Right lobe of liver (tissue), 6 donors: ENCODE measurements around the gene NETO2. TPM values are rescaled to one million over a fixed set of nuclear protein-coding genes. Genes with fewer than 3 reads are reported as not detected.
"Not testable (repeated sequence)": the region's sequence is repeated elsewhere in the genome, so short reads cannot be mapped to it uniquely, and the experiment has no call there.

Experiments used
- ATAC-seq, 4 donors: fragments of 200-7000 bp; cut with Tn5 transposase; one replicate each; pipeline ENCODE4 v1.9.1; 2020; ENCODE audit warnings: mild to moderate bottlenecking in 4 of 4, moderate library complexity in 4 of 4
- DNase-seq, 3 donors: peaks; one replicate each; pipeline ENCODE4 v3.0.0-alpha.2; 2020
- H3K27ac ChIP-seq, 3 donors: fragments of 200-600 bp; one replicate each; pipeline ENCODE4 v1.8.0; 2022
- H3K27me3 ChIP-seq, 2 donors: fragments of 200-600 bp; one replicate each; pipeline ENCODE4 v1.8.0; 2022
- H3K36me3 ChIP-seq, 4 donors: fragments of 200-600 bp; sonication (generic) in 1 of 4; one replicate each; pipeline versions ENCODE4 v1.5.1 to v1.8.0; 2017 to 2022; ENCODE audit warnings: control low read depth in 1 of 4
- H3K4me1 ChIP-seq, 4 donors: fragments of 200-600 bp; sonication (generic) in 1 of 4; one replicate each; pipeline versions ENCODE4 v1.5.1 to v1.8.0; 2017 to 2022; ENCODE audit warnings: control low read depth in 1 of 4
- H3K4me3 ChIP-seq, 3 donors: fragments of 200-600 bp; one replicate each; pipeline ENCODE4 v1.8.0; 2022
- H3K9me3 ChIP-seq, 4 donors: fragments of 200-600 bp; sonication (generic) in 1 of 4; one replicate each; pipeline versions ENCODE4 v1.5.1 to v1.8.0; 2017 to 2022; ENCODE audit warnings: control low read depth in 1 of 4
- POLR2A ChIP-seq: fragments of 450-650 bp; IDR thresholded peaks from one replicate; pipeline ENCODE4 v1.6.1; 2017; ENCODE audit warnings: antibody characterized with exemption, mild to moderate bottlenecking
- WGBS: methylation state at CpG from one replicate; pipeline ENCODE4 v1.1.6; 2018; ENCODE audit warnings: low coverage, low lambda C conversion rate; ENCODE audit not compliant: insufficient coverage; ENCODE audit errors: missing lambda C conversion rate; 5-methylcytosine and 5-hydroxymethylcytosine counted together
- intact Hi-C, 2 donors: fragments of 100-400 bp; cut with DNase I; formaldehyde crosslinking; loops; one replicate each; pipeline versions ENCODE4 v1.11.2 to v1.14.1; 2022
- total RNA-seq, 6 experiments: library from RNA; depleted of rRNA in 2 of 6; stranded (reverse); fragments of >200 nt in 2 of 6; fragmentation: NEBNext Ultra II Directional in 3 of 6; extraction: Animal tissue kit (Norgen Biotek cat#: 25700) in 3 of 6; gene quantifications; one replicate each; pipeline versions ENCODE4 v1.1.0 to v1.2.4, GENCODE V29; 2016 to 2023
- TF ChIP-seq, protein P1 (sequence below), 4 donors: fragments of 200-600 bp in 3 of 4; fragments of 450-650 bp in 1 of 4; IDR thresholded peaks; one replicate each; pipeline versions ENCODE4 v1.5.1 to v1.8.0; 2016 to 2022; ENCODE audit warnings: antibody characterized with exemption in 4 of 4, mild to moderate bottlenecking in 2 of 4
- donor health status: DM: no; HTN: yes; CAD: no.
- donor health status: DM: no; HTN: no; CAD: no.
- donor health status: DM: no; HTN: no; CAD: no.
- donor health status: DM: no; HTN: yes; CAD: no.
- donor health status: DM: no; HTN: yes; CAD: no.

NETO2 gene
- total RNA-seq, 6 experiments from 2014 or later = 0.29 to 1.6 (median 0.66) TPM

DNA sequence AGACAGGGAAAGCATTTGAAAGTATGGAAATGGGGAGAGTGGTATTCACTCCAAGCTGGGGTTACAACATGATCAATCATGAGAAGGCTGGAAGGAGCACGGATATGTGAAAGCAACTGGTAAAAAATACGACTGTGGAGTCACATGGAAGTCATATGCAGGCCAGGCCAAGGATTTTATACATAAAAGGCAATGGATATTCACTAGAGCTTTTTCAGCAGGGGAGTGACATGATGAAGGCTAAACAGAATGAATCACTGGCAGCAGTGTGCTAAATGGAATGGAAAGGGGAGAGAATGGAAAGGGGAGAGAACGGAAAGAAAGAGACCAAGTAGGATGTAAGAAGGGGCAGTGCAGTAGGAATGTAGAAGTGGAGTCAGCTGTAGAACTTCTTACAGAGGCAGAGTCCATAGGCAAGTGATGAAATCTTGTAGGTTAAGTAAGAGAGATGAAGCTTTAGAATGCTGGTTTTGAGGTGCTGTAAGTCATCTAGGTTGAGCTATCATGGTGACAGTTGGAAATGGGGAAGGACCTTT, 13.0 kb upstream of the NETO2 start:
- DNase-seq (no peak), ATAC-seq (no peak)
- WGBS = 89% methylated on average over 3 of the region's 3 CpGs
- H3K27me3 ChIP-seq = no peaks in the 10 kb centered on the region
- intact Hi-C loops = no loop called here
- no peaks in the 10 kb centered on the region for H3K9me3 ChIP-seq
- H3K4me1 ChIP-seq = no peaks in the 10 kb centered on the region
- no peak overlapping the region for H3K4me3 ChIP-seq
- H3K27ac ChIP-seq = no peak overlapping the region
- TF ChIP-seq, protein P1, sequence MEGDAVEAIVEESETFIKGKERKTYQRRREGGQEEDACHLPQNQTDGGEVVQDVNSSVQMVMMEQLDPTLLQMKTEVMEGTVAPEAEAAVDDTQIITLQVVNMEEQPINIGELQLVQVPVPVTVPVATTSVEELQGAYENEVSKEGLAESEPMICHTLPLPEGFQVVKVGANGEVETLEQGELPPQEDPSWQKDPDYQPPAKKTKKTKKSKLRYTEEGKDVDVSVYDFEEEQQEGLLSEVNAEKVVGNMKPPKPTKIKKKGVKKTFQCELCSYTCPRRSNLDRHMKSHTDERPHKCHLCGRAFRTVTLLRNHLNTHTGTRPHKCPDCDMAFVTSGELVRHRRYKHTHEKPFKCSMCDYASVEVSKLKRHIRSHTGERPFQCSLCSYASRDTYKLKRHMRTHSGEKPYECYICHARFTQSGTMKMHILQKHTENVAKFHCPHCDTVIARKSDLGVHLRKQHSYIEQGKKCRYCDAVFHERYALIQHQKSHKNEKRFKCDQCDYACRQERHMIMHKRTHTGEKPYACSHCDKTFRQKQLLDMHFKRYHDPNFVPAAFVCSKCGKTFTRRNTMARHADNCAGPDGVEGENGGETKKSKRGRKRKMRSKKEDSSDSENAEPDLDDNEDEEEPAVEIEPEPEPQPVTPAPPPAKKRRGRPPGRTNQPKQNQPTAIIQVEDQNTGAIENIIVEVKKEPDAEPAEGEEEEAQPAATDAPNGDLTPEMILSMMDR (IDR thresholded peaks at IDR 0.05) = no peak
- no peak for TF ChIP-seq POLR2A
- no peaks in the 10 kb centered on the region for H3K36me3 ChIP-seq

DNA sequence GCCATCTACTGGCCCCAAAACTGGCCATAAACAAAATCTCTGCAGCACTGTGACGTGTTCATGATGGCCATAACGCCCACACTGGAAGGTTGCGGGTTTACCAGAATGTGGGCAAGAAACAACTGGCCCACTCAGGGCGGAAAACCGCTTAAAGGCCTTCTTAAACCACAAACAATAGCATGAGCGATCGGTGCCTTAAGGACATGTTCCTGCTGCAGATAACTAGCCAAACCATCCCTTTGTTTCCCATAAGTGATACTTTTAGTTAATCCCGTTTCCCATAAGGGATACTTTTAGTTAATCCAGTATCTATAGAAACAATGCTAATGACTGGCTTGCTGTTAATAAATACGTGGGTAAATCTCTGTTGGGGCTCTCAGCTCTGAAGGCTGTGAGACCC, 8.8 kb upstream of the NETO2 start:
- DNase-seq, ATAC-seq, H3K36me3 ChIP-seq, H3K9me3 ChIP-seq, H3K4me3 ChIP-seq, H3K4me1 ChIP-seq, H3K27ac ChIP-seq, H3K27me3 ChIP-seq, intact Hi-C loops: not testable (repeated sequence)
- WGBS = 97% methylated on average over 9 of the region's 9 CpGs

DNA sequence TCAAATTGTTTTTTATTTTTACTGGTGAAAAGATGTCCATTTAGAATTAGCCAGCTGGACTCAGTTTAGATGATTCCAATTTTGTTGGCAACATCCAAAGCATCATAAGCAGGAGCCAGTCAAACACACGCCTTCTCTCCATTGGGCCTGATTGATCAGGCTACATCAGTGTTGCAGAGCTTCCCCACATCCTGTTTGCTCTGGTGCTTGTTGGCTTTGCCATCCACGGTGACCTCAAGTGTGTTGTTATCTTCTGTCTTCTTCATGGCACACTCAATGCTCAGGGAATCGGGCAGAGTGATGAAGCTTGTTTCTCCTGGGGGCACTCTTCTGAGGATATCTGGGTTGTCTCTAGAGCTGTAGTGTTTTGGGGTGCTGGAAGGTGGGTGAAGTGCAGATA, 6.3 kb upstream of the NETO2 start:
- H3K27ac ChIP-seq = no peak overlapping the region
- H3K27me3 ChIP-seq = no peaks in the 10 kb centered on the region

GRCh38 chr16:47144559-47144877, 773 bp upstream of the NETO2 start:
- ATAC-seq (peak; percentile 2 to 19 (median 3)), DNase-seq (no peak)
- intact Hi-C loops = loop anchor here in 1 of 2 donors (10.0 kb wide), 1 partner anchor 1010 kb away; the partner anchor contains the start of gene ABCC12
- Histone ChIP-seq H3K4me3 (peak overlapping the region in 2 of 3 donors; percentile 24 to 53), H3K36me3 (no peaks in the 10 kb centered on the region), H3K9me3 (no peaks in the 10 kb centered on the region), H3K4me1 (peaks cover 0 to 12% (median 3%) of the 10 kb centered on the region in 4 donors), H3K27ac (no peak overlapping the region), H3K27me3 (no peaks in the 10 kb centered on the region)
- WGBS = 10% methylated on average over 10 of the region's 10 CpGs
- TF ChIP-seq, protein P1 (IDR thresholded peaks at IDR 0.05) = no peak
- no peak for TF ChIP-seq POLR2A

More for the DNA sequence above, 6.3 kb upstream of the NETO2 start:
- Histone ChIP-seq H3K36me3 (no peaks in the 10 kb centered on the region), H3K4me1 (no peaks in the 10 kb centered on the region), H3K4me3 (no peak overlapping the region), H3K9me3 (no peaks in the 10 kb centered on the region)
- ATAC-seq (no peak), DNase-seq (no peak)
- no peak for TF ChIP-seq POLR2A
- TF ChIP-seq, protein P1 (IDR thresholded peaks at IDR 0.05) = no peak
- 97% methylated on average over 3 of the region's 3 CpGs for WGBS
- intact Hi-C loops = no loop called here

DNA sequence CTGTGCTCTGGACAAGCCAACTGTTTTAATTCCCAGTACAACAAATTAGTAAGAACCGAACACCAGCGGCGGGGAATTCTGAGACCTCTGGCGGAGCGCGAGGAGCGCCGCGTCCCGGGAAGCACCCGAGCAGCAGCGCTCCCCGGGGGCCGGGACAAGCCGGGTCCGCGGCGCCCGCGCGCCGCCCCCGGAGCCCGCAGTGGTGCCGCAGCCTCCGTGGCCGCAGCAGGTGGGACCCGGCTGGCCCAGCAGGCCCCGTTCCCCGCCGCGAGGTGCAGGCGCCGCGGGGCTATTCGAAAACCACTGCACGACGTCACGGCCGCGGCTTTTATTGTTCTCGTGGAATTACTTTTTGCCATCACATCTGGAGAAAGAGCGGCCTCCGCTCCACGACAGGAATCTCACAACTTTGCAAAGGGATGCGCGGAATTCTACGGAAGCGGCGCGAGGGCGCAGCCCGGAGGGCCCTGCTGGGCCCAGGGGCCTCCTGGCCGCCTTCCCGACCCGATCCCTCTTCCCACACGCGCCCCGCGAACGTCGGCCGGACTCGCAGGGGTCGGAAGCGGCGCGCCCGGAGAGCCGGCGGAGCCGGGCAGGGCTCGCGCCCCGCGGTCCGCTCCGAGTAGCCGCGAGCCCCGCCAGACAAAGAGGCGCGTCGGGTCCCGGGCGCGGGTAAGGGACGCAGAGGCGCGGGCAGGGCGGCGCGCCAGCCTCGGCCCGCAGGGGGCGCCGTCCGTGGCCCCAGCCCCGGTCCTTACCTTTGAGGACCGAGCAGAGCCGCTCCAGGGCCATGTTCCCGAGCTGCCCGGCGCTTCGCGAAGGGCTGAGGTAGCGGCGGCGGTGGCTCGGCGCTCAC, 696 bp downstream of the NETO2 start:
- ATAC-seq = peak; percentile 45 to 66 (median 51)
- peak; percentile 48 to 60 (median 55) for DNase-seq
- no peak for TF ChIP-seq POLR2A
- TF ChIP-seq, protein P1 (IDR thresholded peaks at IDR 0.05) = peak; percentile 31 to 52 (median 36)
- H3K27me3 ChIP-seq = no peaks in the 10 kb centered on the region
- H3K4me3 ChIP-seq = peak overlapping the region; percentile 33 to 53 (median 34)
- no peaks in the 10 kb centered on the region for H3K36me3 ChIP-seq
- H3K9me3 ChIP-seq = no peaks in the 10 kb centered on the region
- 15% methylated on average over 4 of the region's 111 CpGs for WGBS
- intact Hi-C loops = loop anchor here in 1 of 2 donors (10.0 kb wide), 1 partner anchor 1012 kb away; the partner anchor contains the start of gene ABCC12
- peaks cover 0 to 12% (median 3%) of the 10 kb centered on the region in 4 donors for H3K4me1 ChIP-seq
- H3K27ac ChIP-seq = no peak overlapping the region
